Small intestine (tissue), 7 donors: Measurements from ENCODE around the gene C9orf72. TPM values are rescaled to one million over a fixed set of nuclear protein-coding genes. Genes with fewer than 3 reads are reported as not detected.

Source experiments
- DNase-seq, 2 donors: peaks; one replicate each; pipeline versions ENCODE4 v3.0.0 to v3.0.0-alpha.2; 2013
- FAIRE-seq: peaks from 2 replicates; lab custom pipeline; 2012; peaks lifted over from hg19 to GRCh38; lab: Jason Lieb, UNC
- H3K27ac ChIP-seq, 3 donors: one replicate each; pipeline ENCODE4 v1.5.1; 2013; ENCODE audit warnings: low read length in 2 of 3, mild to moderate bottlenecking in 2 of 3, control low read depth in 1 of 3, inconsistent platforms in 1 of 3, low read depth in 1 of 3, moderate library complexity in 1 of 3
- H3K27me3 ChIP-seq, 3 donors: one replicate each; pipeline ENCODE4 v1.6.1; 2013; ENCODE audit warnings: low read length in 3 of 3, inconsistent platforms in 1 of 3; ENCODE audit not compliant: control insufficient read depth in 3 of 3, insufficient read depth in 3 of 3
- H3K36me3 ChIP-seq, 3 donors: one replicate each; pipeline ENCODE4 v1.6.1; 2013; ENCODE audit warnings: low read length in 3 of 3, inconsistent platforms in 1 of 3, low read depth in 1 of 3, mild to moderate bottlenecking in 1 of 3, moderate library complexity in 1 of 3; ENCODE audit not compliant: control insufficient read depth in 3 of 3, insufficient read depth in 2 of 3
- H3K4me1 ChIP-seq, 3 donors: one replicate each; pipeline ENCODE4 v1.6.1; 2013; ENCODE audit warnings: low read length in 2 of 3, inconsistent platforms in 1 of 3, low read depth in 1 of 3, mild to moderate bottlenecking in 1 of 3, moderate library complexity in 1 of 3; ENCODE audit not compliant: control insufficient read depth in 3 of 3, insufficient read depth in 2 of 3
- H3K4me3 ChIP-seq, 3 donors: one replicate each; pipeline ENCODE4 v1.5.1; 2013; ENCODE audit warnings: low read length in 3 of 3, control low read depth in 1 of 3, inconsistent platforms in 1 of 3, low read depth in 1 of 3, mild to moderate bottlenecking in 1 of 3, moderate library complexity in 1 of 3
- H3K9me3 ChIP-seq, 2 donors: one replicate each; pipeline ENCODE4 v1.6.1; 2013; ENCODE audit warnings: low read depth in 1 of 2, low read length in 1 of 2; ENCODE audit not compliant: control insufficient read depth in 2 of 2, insufficient read depth in 1 of 2
- WGBS, 3 donors: extraction: QIAGEN DNeasy Blood & Tissue Kit; methylation state at CpG; one replicate each; pipeline ENCODE4 v1.1.7; 2013; 5-methylcytosine and 5-hydroxymethylcytosine counted together
- polyA plus RNA-seq, 4 donors: library from polyadenylated mRNA; stranded (reverse) in 3 of 4; unstranded in 1 of 4; fragments of 200-250 nt in 3 of 4; fragments of 120-200 nt in 1 of 4; gene quantifications; one replicate each; pipeline versions ENCODE4 v1.2.1 to v1.2.3, GENCODE V29; 2013
- donor health status: healthy with polysubstance abuse.
- donor health status: control.
- donor health status: control.
- donor health status: Bipolar disorder and iron deficiency.
- donor health status: healthy.

C9orf72 gene
- polyA plus RNA-seq, 4 donors = 4.2 to 27.6 (median 5.3) TPM

DNA sequence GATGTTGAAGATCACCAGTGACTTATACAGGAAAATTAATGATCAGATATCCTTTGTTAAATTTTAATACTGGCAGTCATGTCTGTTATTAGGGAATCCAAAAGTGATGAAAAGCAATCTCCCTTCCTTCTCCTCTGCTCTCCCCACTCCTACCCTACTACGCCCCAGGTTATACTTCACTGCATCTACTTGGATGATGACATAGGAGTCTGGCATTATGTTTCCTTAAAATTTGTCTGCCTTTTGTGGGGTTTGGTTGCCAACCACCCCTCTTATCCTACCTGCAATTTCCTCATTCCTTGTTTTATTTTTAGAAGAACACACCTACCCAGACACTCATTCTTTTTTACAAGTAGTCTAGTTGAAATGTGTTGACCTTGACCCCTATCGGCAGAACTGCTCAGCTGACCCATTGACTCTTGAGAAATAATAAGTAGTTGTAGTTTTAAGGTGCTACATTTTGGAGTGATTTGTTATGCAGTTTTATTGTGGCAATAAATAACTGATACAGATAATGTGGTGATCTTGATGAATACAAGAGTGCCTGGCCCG, 38.5 kb downstream of the C9orf72 start:
- Histone ChIP-seq H3K4me1 (peaks cover 2 to 27% (median 5%) of the 10 kb centered on the region in 3 donors), H3K27ac (no peak overlapping the region), H3K4me3 (no peak overlapping the region), H3K9me3 (no peaks in the 10 kb centered on the region), H3K27me3 (no peaks in the 10 kb centered on the region), H3K36me3 (peaks cover 0 to 3% (median 0%) of the 10 kb centered on the region in 3 donors)
- WGBS, 3 donors = 46 to 72% (median 62%) methylated on average over 3 of the region's 3 CpGs
- peak in 1 of 2 donors; percentile 44 for DNase-seq
- no peak for FAIRE-seq

DNA sequence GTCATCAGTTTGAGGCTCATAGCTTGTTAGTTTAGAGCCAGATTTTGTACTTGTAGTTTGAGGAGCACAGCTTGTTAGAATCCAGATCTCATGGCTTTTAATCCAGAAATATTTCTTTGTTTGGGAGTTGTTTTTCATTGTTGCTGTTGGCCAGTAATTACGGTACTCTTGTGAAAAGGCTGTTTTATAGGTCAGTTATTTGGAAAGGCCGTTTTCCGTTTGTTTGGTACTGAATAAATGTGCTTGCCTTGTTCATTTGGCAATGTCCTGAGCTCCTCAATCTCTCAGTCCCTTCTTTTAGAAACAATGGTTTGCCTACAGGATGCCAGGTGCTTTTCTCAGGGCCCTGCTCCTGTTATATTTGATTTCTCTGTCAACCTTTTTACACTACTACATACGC, 39.1 kb downstream of the C9orf72 start:
- Histone ChIP-seq H3K27ac (no peak overlapping the region), H3K27me3 (no peaks in the 10 kb centered on the region), H3K9me3 (no peaks in the 10 kb centered on the region), H3K4me1 (peaks cover 2 to 22% (median 5%) of the 10 kb centered on the region in 3 donors), H3K4me3 (no peak overlapping the region), H3K36me3 (peaks cover 0 to 3% (median 0%) of the 10 kb centered on the region in 3 donors)
- FAIRE-seq = no peak
- 60 to 90% (median 86%) methylated on average over 4 of the region's 4 CpGs for WGBS, 3 donors
- no peak for DNase-seq

DNA sequence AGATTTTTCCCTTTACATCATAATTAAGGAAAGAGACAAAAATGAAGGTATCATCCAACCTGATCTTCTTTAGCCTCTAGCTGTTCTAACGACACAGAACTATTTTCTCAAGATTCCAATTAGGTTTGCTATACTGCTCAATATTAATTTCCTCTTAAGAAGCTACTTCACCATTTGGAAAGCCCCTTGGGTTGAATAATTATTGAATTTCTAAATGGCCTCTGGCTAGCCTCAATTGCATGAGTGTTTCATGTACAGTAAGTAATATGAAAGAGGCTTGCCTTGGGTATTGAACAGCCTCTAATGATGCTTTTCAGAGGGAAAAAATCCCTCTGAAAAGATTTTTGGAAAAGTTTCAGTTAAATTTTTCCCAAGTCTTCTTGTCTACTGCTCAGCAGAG, 40.0 kb downstream of the C9orf72 start:
- DNase-seq = no peak
- FAIRE-seq = no peak
- WGBS, 3 donors = 72 to 89% (median 83%) methylated on average over 1 of the region's 1 CpG
- Histone ChIP-seq H3K4me1 (peaks cover 2 to 19% (median 5%) of the 10 kb centered on the region in 3 donors), H3K27ac (no peak overlapping the region), H3K27me3 (no peaks in the 10 kb centered on the region), H3K36me3 (peaks cover 0 to 3% (median 0%) of the 10 kb centered on the region in 3 donors), H3K4me3 (no peak overlapping the region), H3K9me3 (no peaks in the 10 kb centered on the region)

DNA sequence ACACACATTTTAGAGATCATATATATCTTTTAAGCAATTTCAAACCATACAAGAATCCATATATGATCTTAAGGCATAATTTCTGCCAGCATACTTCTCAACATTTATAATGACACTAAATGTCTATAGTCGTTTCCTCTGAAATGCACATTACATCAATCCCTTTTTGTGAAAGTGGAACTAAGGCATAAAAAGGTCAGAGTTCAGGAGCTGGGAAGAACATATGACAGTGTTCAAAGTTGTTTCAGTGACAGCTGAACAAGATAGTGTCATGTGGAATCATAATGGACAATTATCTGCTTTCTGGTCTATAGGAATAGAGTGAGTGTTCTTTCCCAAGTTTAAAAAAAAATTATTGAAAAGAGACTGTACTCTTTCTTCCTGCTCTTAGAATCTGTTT, 41.2 kb downstream of the C9orf72 start:
- Histone ChIP-seq H3K4me1 (peaks cover 2 to 16% (median 5%) of the 10 kb centered on the region in 3 donors), H3K27ac (peak overlapping the region in 1 of 3 donors; percentile 1), H3K36me3 (peaks cover 0 to 6% (median 0%) of the 10 kb centered on the region in 3 donors), H3K27me3 (no peaks in the 10 kb centered on the region), H3K4me3 (no peak overlapping the region), H3K9me3 (no peaks in the 10 kb centered on the region)
- FAIRE-seq (no peak), DNase-seq (peak in 1 of 2 donors; percentile 37)
- 19 to 43% (median 35%) methylated on average over 1 of the region's 1 CpG for WGBS, 3 donors

DNA sequence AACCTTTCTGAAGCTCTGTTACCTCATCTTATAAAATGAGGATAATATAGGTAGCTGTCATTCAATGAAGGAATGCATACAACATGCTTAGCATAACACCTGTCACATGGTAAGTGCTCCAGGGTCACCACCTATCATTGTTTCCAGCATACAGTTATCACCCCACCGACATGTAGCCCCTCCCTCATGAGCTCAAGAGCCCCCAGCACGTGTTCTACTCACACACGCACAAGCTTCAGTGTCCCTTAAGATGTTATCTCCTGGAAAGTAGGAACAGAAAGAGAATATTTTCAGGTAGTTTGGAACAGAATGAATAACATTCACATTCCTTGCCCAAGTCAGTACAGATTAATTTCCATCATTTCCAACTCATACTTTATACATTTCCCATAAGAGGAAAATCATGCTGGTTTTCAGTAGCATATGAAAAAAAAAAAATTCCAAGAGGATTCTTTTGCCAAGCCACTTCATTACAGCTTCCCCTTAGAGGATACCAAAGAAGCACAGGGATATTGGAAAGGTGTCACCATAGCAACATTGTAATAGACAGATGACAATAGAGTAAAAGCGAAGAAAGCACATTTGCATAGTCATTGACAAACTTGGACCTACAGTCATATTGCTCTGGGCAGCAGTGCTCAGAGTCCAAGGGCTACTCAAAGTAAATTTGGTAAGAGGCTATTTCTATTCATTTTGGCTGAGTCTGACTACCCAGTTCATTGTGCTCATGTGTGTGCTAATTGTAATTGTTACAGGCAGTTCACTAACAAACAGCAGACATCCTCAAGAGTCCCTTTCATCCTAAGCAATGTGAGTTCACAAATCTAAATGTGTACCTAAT, 42.1 kb downstream of the C9orf72 start:
- Histone ChIP-seq H3K9me3 (no peaks in the 10 kb centered on the region), H3K4me1 (peaks cover 2 to 14% (median 5%) of the 10 kb centered on the region in 3 donors), H3K36me3 (peaks cover 0 to 6% (median 0%) of the 10 kb centered on the region in 3 donors), H3K4me3 (no peak overlapping the region), H3K27me3 (no peaks in the 10 kb centered on the region), H3K27ac (peak overlapping the region in 1 of 3 donors; percentile 27)
- DNase-seq = no peak
- FAIRE-seq = no peak
- WGBS, 3 donors = 61 to 72% (median 67%) methylated on average over 4 of the region's 4 CpGs

DNA sequence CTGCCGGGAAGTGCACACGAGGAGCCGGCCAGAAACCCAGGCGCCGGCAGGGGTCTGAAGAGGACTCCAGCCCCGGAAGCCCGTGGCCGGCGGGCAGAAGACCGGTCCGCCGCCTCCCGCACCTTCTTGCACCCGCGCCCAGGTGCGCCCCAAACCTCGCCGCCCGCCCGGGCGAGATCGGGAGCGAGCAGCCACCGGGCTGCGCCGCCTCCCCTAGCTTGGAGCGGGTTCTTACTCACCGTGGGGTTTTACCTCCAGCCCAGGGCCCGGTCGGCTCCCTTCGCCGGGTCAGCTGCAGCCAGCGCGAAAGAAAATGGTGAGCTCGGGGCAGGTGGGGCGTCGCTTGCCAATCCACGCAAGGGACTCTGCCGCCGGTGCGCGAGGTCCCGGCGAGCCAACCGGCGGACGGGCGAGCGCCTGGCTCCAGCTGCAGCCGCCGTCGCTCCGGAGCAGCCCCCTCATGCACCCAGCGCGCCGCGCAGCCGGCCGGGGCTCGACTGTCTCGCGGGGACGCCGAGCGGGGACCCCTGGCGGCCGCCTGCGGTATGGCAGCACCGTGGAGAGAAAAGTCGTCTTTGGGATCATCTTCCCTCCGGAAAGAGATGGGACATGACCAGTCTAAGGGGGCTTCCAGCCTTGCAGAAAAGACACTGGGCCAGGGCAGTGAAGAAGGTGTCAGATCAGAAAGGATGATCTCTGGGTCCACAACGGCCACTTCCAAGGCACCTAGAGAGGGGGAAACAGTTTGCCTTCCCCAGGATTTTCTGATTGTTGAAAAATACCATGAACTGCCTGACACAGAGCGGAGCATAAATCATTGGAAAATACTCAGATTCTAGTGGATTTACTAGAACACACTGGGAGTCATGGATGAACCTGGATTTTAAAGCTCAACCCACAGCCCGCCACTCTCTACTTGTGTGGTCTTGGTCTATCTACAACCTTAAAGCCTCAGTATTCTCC, 43.7 kb downstream of the C9orf72 start, which contains the start of gene MOB3B:
TSS of gene MOB3B (minus strand) at position 499 of the 963 bp plus-strand sequence. CDS start 74,264 bp downstream, outside the sequence.
- H3K4me1 ChIP-seq = peaks cover under 1 to 8% (median 2%) of the 10 kb centered on the region in 3 donors
- DNase-seq (peak; percentile 74 to 92), FAIRE-seq (no peak)
- peak within 1 kb of the TSS; percentile 75 to 89 (median 82) for H3K4me3 ChIP-seq
- H3K27ac ChIP-seq = peak within 1 kb of the TSS; percentile 86 to 96 (median 94)
- 3 to 5% (median 3%) methylated on average over 47 to 74 of the region's 74 CpGs for WGBS, 3 donors
- no peaks in the 10 kb centered on the region for H3K27me3 ChIP-seq
- H3K36me3 ChIP-seq = peaks cover 0 to 2% (median 0%) of the 10 kb centered on the region in 3 donors
- H3K9me3 ChIP-seq = no peaks in the 10 kb centered on the region

DNA sequence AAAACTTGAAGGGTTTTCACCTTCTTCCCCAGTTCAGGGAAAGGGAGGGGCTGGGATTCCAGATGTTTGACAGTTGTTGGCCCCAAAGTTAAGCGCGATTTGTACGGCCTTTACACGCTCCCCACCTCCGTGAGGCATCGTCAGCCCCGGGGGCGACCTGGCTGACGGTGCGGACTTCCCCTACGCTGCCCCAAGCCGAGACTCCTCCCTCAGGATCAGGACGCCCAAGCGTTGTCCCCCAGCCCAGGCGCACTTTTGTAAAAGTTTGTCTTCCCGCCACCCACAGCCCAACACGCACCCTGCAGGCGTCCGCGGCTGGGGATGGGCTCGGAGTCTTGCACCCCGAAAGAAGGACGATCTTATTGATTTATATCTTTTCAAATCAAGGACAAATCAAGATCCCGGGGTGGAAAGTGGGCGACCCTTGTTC, 44.4 kb downstream of the C9orf72 start:
- 0% methylated on average over 25 of the region's 25 CpGs for WGBS, 3 donors
- H3K4me1 ChIP-seq = peaks cover 0 to 8% (median 2%) of the 10 kb centered on the region in 3 donors
- DNase-seq (peak; percentile 61 to 83), FAIRE-seq (no peak)
- no peaks in the 10 kb centered on the region for H3K9me3 ChIP-seq
- H3K4me3 ChIP-seq = peak overlapping the region; percentile 75 to 89 (median 82)
- H3K27ac ChIP-seq = peak overlapping the region; percentile 86 to 96 (median 94)
- H3K36me3 ChIP-seq = peaks cover 0 to 3% (median 2%) of the 10 kb centered on the region in 3 donors
- H3K27me3 ChIP-seq = no peaks in the 10 kb centered on the region
